MM.1S (cell line): ENCODE measurements around the gene FAM78B.

ENCODE experiments used
- DNase-seq: peaks from one replicate; pipeline ENCODE4 v3.0.0-alpha.2; 2015
- H2AFZ ChIP-seq: fragments of 300-600 bp; sonication (generic); 2 replicates; pipeline ENCODE4 v1.6.0; 2016; ENCODE audit warnings: antibody characterized with exemption, low read length
- H3F3A ChIP-seq: fragments of 300-600 bp; sonication (generic); 2 replicates; pipeline ENCODE4 v1.6.1; 2016; ENCODE audit warnings: mild to moderate bottlenecking, antibody characterized with exemption, low read length, moderate library complexity, mixed read lengths; ENCODE audit not compliant: insufficient read depth
- H3K27ac ChIP-seq: fragments of 300-600 bp; sonication (generic); 2 replicates; pipeline ENCODE4 v1.5.1; 2016; ENCODE audit warnings: mild to moderate bottlenecking, low read length
- H3K27me3 ChIP-seq: fragments of 300-600 bp; sonication (generic); replicated peaks from 2 replicates; pipeline ENCODE4 v1.6.0; 2016; ENCODE audit warnings: low read length; ENCODE audit not compliant: insufficient read depth
- H3K36me3 ChIP-seq: fragments of 300-600 bp; sonication (generic); replicated peaks from 2 replicates; pipeline ENCODE4 v1.6.1; 2016; ENCODE audit warnings: mild to moderate bottlenecking, low read length, mixed read lengths; ENCODE audit not compliant: insufficient read depth
- H3K4me1 ChIP-seq: fragments of 300-600 bp; sonication (generic); 2 replicates; pipeline ENCODE4 v1.6.1; 2016; ENCODE audit warnings: low read length, mixed read lengths
- H3K4me2 ChIP-seq: fragments of 300-600 bp; sonication (generic); 2 replicates; pipeline ENCODE4 v1.6.0; 2016; ENCODE audit warnings: low read depth, low read length
- H3K4me3 ChIP-seq: fragments of 300-600 bp; sonication (generic); 2 replicates; pipeline ENCODE4 v1.5.1; 2016; ENCODE audit warnings: low read length, mixed read lengths
- H3K79me2 ChIP-seq: fragments of 300-600 bp; sonication (generic); 2 replicates; pipeline ENCODE4 v1.6.1; 2016; ENCODE audit warnings: mixed run types, low read length, mixed read lengths
- H3K9ac ChIP-seq: fragments of 300-600 bp; sonication (generic); 2 replicates; pipeline ENCODE4 v1.6.1; 2016; ENCODE audit warnings: low read length, mixed read lengths
- H3K9me2 ChIP-seq: fragments of 300-600 bp; sonication (generic); replicated peaks from 2 replicates; pipeline ENCODE4 v1.6.1; 2016; ENCODE audit warnings: mild to moderate bottlenecking, low read length, mixed read lengths; ENCODE audit not compliant: insufficient read depth
- H3K9me3 ChIP-seq: fragments of 300-600 bp; sonication (generic); replicated peaks from 2 replicates; pipeline ENCODE4 v1.6.1; 2016; ENCODE audit warnings: mild to moderate bottlenecking, low read length, mixed read lengths; ENCODE audit not compliant: insufficient read depth
- H4K20me1 ChIP-seq: fragments of 300-600 bp; sonication (generic); 2 replicates; pipeline ENCODE4 v1.6.1; 2016; ENCODE audit warnings: mild to moderate bottlenecking, low read length, moderate library complexity, mixed read lengths; ENCODE audit not compliant: insufficient read depth
- CTCF ChIP-seq: fragments of 300-600 bp; sonication (generic); IDR thresholded peaks from 2 replicates; pipeline ENCODE4 v1.5.1; 2016; ENCODE audit warnings: antibody characterized with exemption, low read length, mixed read lengths
- EZH2 ChIP-seq: fragments of 300-600 bp; sonication (generic); optimal IDR thresholded peaks from 2 replicates; pipeline ENCODE3; 2017; ENCODE audit warnings: low read depth, mild to moderate bottlenecking, antibody characterized with exemption, low read length, mixed read lengths
- EZH2phosphoT487 ChIP-seq: fragments of 300-600 bp; sonication (generic); IDR thresholded peaks from 2 replicates; pipeline ENCODE4 v1.6.1; 2018; ENCODE audit warnings: antibody characterized with exemption, low read length

FAM78B gene

GRCh38 chr1:166165661-166166328 is 1.0 kb downstream of the FAM78B start:
- Histone ChIP-seq H4K20me1 (no peaks in the 10 kb centered on the region), H3K4me2 (peak overlapping the region; percentile 99), H3K9ac (no peak overlapping the region), H3K4me3 (peak overlapping the region; percentile 49), H3K36me3 (no peaks in the 10 kb centered on the region), H3K27ac (no peak overlapping the region), H3K27me3 (peaks cover 8% of the 10 kb centered on the region), H2AFZ (peak overlapping the region; percentile 4), H3K79me2 (no peaks in the 10 kb centered on the region), H3K9me2 (no peaks in the 10 kb centered on the region), H3K9me3 (no peaks in the 10 kb centered on the region), H3K4me1 (peaks cover 5% of the 10 kb centered on the region; the same call in 1 of the 2 replicates), H3F3A (peaks cover 7% of the 10 kb centered on the region; the same call in 1 of the 2 replicates)
- no peak for DNase-seq
- TF ChIP-seq CTCF, result no peak
- no peak for TF ChIP-seq EZH2
- no peak for TF ChIP-seq EZH2phosphoT487

- peak; percentile 90 for DNase-seq
- H3K9me2 ChIP-seq, result no peaks in the 10 kb centered on the region
- no peaks in the 10 kb centered on the region for H4K20me1 ChIP-seq
- no peaks in the 10 kb centered on the region for H3K36me3 ChIP-seq
- peak overlapping the region; percentile 28 for H2AFZ ChIP-seq
- peak; percentile 79 for TF ChIP-seq CTCF
- TF ChIP-seq EZH2phosphoT487, result no peak
- H3K4me1 ChIP-seq, result peaks cover 5% of the 10 kb centered on the region; the same call in 1 of the 2 replicates
- H3K4me2 ChIP-seq, result peak overlapping the region; percentile 99
- H3K9me3 ChIP-seq, result no peaks in the 10 kb centered on the region
- H3F3A ChIP-seq, result peaks cover 7% of the 10 kb centered on the region; the same call in 1 of the 2 replicates
- no peaks in the 10 kb centered on the region for H3K79me2 ChIP-seq
- H3K4me3 ChIP-seq, result peak overlapping the region; percentile 49
- no peak overlapping the region for H3K9ac ChIP-seq
- H3K27me3 ChIP-seq, result peaks cover 8% of the 10 kb centered on the region
- no peak overlapping the region for H3K27ac ChIP-seq
These were observed 1.7 kb downstream of the FAM78B start for GRCh38 chr1:166164995-166165660.

- TF ChIP-seq CTCF, result no peak
- no peak for TF ChIP-seq EZH2
- TF ChIP-seq EZH2phosphoT487, result no peak
- H3K9ac ChIP-seq, result no peak overlapping the region
- no peaks in the 10 kb centered on the region for H3K79me2 ChIP-seq
- H3K27ac ChIP-seq, result no peak overlapping the region
- peaks cover 5% of the 10 kb centered on the region; the same call in 1 of the 2 replicates for H3K4me1 ChIP-seq
- H3K9me2 ChIP-seq, result no peaks in the 10 kb centered on the region
- H3K9me3 ChIP-seq, result no peaks in the 10 kb centered on the region
- peaks cover 8% of the 10 kb centered on the region for H3K27me3 ChIP-seq
- H3K36me3 ChIP-seq, result no peaks in the 10 kb centered on the region
- 0 out of 2 replicates have a peak overlapping the region, but pooled peaks have one; percentile 9 for H3K4me3 ChIP-seq
- no peak for DNase-seq
- peak overlapping the region; percentile 28; the same call in 1 of the 2 replicates for H2AFZ ChIP-seq
- H4K20me1 ChIP-seq, result no peaks in the 10 kb centered on the region
- peak overlapping the region; percentile 99 for H3K4me2 ChIP-seq
- peaks cover 7% of the 10 kb centered on the region; the same call in 1 of the 2 replicates for H3F3A ChIP-seq
These were observed 2.2 kb downstream of the FAM78B start for GRCh38 chr1:166164646-166164994.
